ENCODE results near the gene KLF3.

- no peak for TF ChIP-seq POLR2A (IDR thresholded peaks at IDR 0.05)
- TF ChIP-seq, protein P1, sequence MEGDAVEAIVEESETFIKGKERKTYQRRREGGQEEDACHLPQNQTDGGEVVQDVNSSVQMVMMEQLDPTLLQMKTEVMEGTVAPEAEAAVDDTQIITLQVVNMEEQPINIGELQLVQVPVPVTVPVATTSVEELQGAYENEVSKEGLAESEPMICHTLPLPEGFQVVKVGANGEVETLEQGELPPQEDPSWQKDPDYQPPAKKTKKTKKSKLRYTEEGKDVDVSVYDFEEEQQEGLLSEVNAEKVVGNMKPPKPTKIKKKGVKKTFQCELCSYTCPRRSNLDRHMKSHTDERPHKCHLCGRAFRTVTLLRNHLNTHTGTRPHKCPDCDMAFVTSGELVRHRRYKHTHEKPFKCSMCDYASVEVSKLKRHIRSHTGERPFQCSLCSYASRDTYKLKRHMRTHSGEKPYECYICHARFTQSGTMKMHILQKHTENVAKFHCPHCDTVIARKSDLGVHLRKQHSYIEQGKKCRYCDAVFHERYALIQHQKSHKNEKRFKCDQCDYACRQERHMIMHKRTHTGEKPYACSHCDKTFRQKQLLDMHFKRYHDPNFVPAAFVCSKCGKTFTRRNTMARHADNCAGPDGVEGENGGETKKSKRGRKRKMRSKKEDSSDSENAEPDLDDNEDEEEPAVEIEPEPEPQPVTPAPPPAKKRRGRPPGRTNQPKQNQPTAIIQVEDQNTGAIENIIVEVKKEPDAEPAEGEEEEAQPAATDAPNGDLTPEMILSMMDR (IDR thresholded peaks at IDR 0.05) = peak; percentile 84 to 97 (median 92)
These were observed 11.4 kb downstream of the KLF3 start for GRCh38 chr4:38675146-38676121.

Data from heart left ventricle (tissue), 13 donors.